ENCODE measurements around the gene SECISBP2L.

GRCh38 chr15:49079340-49080039 lies 33.2 kb upstream of the SECISBP2L start:
- TF ChIP-seq CTCF (IDR thresholded peaks at IDR 0.05; ENCODE audit: low read depth, low read length, poor library complexity, severe bottlenecking) = no peak
- no peak for TF ChIP-seq EZH2phosphoT487 (IDR thresholded peaks at IDR 0.05; ENCODE audit: borderline replicate concordance, low read length)
